ENCODE measurements around the gene KCNJ16. TPM values are rescaled to one million over a fixed set of nuclear protein-coding genes. Genes with fewer than 3 reads are reported as not detected.

The KCNJ16 gene
- polyA plus RNA-seq, 3 donors: 139 to 161 (median 153) TPM

DNA sequence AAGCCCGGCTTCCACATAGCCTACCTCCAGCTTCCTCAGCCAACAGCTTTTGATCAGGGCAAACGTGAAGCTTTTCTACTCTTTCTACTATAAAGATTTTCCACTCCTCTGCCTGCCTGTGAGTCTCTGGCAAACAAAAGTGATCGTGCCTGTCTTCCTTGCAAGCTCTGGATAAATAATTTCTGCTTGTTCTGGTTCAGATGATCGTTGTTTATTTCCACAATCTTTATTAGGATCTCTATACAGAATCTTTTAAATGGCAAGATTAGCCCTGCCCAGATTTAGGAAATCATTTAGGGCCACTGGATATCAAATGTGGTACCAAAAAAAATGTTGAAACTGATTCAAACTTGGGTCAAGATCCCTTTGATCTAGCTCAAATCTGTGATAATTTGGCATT is 20.4 kb downstream of the KCNJ16 start:
- DNase-seq (ENCODE audit: low read depth in 3 of 3, low spot score in 2 of 3): no peak

- DNase-seq (ENCODE audit: low read depth in 3 of 3, low spot score in 2 of 3): no peak
Measured at GRCh38 chr17:70096861-70097260, 21.8 kb downstream of the KCNJ16 start.

- no peak for DNase-seq (ENCODE audit: low read depth in 3 of 3, low spot score in 2 of 3)
Measured at GRCh38 chr17:70098030-70098429, 23.0 kb downstream of the KCNJ16 start.

DNA sequence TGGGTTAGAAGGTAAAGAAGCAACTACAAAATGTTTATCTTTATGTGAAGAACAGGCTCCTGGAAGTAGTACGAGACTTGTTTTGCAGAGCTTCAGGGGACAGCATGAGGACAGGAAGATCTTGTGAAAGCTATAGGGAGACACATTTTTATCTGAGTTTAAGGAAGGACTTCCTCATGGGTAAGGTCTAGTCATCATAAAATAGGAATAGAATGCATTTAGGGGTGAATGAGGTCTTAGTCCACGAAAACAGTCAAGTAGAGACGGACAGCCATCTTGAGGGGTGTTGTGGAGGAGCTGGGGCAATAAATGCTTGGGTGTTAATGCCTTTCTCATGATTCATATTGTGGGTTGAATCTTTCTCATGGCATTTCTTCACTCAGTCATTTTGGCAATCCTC is 24.3 kb downstream of the KCNJ16 start:
- no peak for DNase-seq (ENCODE audit: low read depth in 3 of 3, low spot score in 2 of 3)

GRCh38 chr17:70099884-70100283 is 24.9 kb downstream of the KCNJ16 start:
- DNase-seq (ENCODE audit: low read depth in 3 of 3, low spot score in 2 of 3): no peak

GRCh38 chr17:70100983-70101382 is 26.0 kb downstream of the KCNJ16 start:
- no peak for DNase-seq (ENCODE audit: low read depth in 3 of 3, low spot score in 2 of 3)

DNA sequence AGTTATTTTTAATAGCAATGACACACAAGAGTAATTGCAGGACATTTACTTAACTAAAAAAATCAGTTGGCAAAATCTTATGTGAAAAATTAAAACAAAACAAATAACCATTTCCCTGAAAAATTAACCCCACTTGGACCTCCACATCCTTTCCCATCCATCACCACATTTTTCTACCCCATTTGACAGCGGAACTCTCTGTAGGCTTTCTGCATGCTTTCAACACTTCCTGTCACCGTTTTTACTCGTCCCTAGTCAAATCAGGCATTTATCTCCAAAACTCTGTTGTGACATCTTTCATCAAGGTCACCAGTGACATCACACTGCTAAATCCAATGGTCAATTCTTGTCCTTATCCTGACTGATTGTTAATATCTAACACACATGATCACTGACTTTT is 27.5 kb downstream of the KCNJ16 start:
- DNase-seq (ENCODE audit: low read depth in 3 of 3, low spot score in 2 of 3): no peak

DNA sequence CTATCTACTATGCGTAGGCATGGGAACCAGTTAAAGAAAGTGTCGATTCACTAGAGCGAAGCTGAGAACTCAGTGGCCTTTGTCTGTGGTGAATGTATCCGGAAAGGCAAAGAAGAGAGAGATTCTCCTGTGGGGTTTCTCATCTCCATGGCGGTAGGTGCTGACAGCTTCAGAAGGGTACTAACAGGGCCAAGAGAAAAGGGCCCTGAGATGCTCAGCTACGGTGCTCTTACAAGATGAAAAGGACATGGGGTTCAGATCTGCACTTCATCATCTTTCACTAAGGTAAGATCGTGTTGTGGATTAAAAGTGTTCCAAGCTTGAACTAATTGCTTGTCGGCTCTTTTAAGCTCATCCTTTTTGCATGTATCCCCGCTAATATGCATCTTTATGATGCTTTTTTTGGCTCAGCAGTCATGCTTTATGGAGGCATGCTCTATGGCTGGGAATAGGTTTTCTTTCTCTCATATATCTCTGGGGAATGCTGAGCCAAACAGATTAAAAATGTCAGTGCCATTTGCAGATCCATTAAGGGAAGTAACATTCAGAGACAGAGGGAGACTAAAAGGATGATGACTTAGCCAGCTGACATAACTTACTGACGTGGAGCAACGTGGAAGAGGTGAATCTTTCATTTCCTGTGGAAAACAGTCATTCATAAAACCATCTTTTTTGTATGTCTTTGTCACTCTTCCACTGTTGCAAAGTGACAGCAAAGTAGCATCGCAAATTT is 29.9 kb downstream of the KCNJ16 start:
- no peak for DNase-seq (ENCODE audit: low read depth in 3 of 3, low spot score in 2 of 3)

- no peak for DNase-seq (ENCODE audit: low read depth in 3 of 3, low spot score in 2 of 3)
Measured at GRCh38 chr17:70105641-70106040, 30.6 kb downstream of the KCNJ16 start.

- DNase-seq (ENCODE audit: low read depth in 3 of 3, low spot score in 2 of 3): no peak
Measured at GRCh38 chr17:70106551-70106950, 31.5 kb downstream of the KCNJ16 start.

- DNase-seq (ENCODE audit: low read depth in 3 of 3, low spot score in 2 of 3): no peak
Measured at GRCh38 chr17:70107441-70107840, 32.4 kb downstream of the KCNJ16 start.

DNA sequence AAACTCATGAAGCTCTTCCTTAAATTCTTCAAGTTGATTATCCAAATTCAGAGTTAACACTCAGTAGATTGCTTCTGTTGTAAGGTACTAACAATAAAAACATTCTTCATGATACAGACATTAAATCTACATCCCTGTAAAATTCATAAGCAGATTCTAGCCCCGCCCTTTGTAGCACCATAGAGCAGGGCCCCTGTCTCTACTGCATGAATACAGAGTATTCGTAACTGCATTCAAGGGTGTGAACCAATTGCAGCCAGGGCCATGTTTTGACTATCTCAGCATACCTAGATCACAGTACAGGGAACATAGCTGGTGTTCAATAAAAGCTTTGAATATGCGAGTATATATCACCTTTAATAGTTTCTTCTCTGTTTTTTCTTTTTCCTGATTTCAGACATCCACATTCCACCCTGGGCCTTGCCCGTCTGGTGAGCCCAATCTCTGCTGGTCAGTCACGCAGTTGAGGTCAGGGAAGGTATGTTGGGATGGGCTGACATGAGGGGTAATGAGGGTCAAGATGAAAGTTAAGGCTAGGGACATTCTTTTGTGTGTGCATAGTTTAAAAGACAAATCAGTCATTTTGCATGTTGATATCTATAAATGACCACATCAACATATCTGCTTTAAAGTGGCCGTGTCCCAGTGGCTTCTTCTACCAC is 33.0 kb downstream of the KCNJ16 start:
- no peak for DNase-seq (ENCODE audit: low read depth in 3 of 3, low spot score in 2 of 3)

DNA sequence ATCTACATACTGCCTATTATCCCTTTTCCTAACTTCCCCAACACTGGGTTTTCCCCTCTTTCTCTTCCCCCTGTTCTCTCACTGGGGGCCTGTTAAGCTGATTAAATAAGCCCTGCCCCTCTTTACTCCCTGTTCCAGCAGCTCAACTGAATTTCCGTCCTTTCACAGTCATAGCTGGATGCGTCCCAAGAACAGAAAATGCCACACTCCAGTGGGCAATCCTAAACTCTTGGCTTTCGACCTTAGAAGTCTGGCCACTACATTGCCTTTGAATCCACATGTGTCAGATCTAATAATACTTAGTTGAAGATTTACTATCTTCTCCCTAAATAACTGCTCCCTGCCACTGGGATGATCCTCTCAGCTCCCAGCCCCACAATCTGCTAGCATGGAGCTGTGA is 34.5 kb downstream of the KCNJ16 start:
- DNase-seq (ENCODE audit: low read depth in 3 of 3, low spot score in 2 of 3): no peak

GRCh38 chr17:70110443-70110880 is 35.4 kb downstream of the KCNJ16 start:
- DNase-seq (ENCODE audit: low read depth in 3 of 3, low spot score in 2 of 3): no peak

GRCh38 chr17:70111201-70111600 is 36.2 kb downstream of the KCNJ16 start:
- DNase-seq (ENCODE audit: low read depth in 3 of 3, low spot score in 2 of 3): no peak

GRCh38 chr17:70114405-70114804 is 39.4 kb downstream of the KCNJ16 start:
- no peak for DNase-seq (ENCODE audit: low read depth in 3 of 3, low spot score in 2 of 3)

DNA sequence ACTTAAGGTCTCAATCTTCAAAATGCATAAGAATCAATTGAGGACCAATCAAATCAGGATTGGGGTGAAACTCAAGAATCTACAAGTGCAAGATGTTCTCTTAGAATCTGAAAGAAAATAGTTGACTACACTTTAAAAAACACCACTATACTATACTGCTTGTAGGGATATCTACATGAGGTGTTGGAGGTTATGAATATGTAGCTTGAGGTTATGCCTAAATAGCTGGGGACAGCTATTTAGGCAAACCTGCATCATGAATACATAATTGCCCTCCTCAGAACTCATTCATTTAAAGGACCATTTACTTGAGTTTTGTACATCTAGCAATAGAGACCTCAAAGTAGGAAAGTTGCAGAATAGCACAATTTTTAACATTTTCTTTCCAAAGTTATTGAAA is 40.1 kb downstream of the KCNJ16 start:
- DNase-seq (ENCODE audit: low read depth in 3 of 3, low spot score in 2 of 3): no peak

DNA sequence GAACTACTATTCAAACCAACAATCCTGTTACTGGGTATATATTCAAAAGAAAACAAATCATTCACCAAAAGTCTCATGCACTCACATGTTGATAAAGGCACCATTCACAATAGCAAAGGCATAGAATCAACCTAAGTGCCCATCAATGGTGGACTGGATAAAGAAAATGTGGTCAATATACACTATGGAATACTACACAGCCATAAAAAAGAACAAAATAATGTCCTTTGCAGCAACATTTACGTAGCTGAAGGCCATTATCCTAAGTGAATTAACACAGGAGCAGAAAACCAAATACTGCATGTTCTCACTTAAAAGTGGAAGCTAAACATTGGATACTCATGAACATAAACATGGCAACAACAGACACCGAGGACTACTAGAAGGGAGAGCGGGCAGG is 41.9 kb downstream of the KCNJ16 start:
- DNase-seq (ENCODE audit: low read depth in 3 of 3, low spot score in 2 of 3): no peak

- no peak for DNase-seq (ENCODE audit: low read depth in 3 of 3, low spot score in 2 of 3)
Measured at GRCh38 chr17:70119545-70119944, 44.5 kb downstream of the KCNJ16 start.

DNA sequence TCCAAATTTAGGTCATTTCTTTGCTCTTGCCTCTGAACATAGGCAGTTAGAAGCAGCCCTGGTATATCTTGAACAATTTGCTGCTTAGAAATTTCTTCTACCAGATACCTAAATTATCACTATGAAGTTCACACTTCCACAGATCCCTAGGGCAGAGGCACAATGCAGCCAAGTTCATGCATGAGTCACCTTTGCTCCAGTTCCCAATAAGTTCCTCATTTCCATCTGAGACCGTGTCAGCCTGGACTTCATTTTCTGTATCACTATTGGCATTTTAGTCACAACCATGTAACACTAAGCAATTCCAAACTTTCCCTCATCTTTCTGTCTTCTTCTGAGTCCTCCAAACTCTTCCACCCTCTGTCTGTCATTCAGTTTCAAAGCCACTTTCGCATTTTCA is 45.0 kb downstream of the KCNJ16 start:
- no peak for DNase-seq (ENCODE audit: low read depth in 3 of 3, low spot score in 2 of 3)

- DNase-seq (ENCODE audit: low read depth in 3 of 3, low spot score in 2 of 3): no peak
Measured at GRCh38 chr17:70120425-70120824, 45.4 kb downstream of the KCNJ16 start.

DNA sequence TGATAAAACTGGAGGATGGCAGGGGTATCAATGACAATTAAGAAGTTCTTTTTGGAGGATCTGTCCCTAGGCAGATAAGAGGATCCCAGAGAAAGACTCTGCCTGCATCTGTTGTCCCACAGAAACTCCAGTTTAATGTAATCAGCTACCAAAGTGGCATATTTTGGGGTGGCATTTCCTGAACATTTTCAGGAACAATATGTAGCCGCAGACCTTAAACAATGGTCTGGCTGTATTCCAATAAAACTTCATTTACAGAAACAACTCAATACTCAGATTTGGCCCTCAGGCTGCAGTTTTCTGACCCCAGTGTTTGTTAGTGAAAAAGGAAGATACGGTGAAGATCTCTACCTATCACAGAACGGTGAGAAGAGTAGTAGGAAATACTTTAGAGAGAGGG is 46.1 kb downstream of the KCNJ16 start:
- DNase-seq (ENCODE audit: low read depth in 3 of 3, low spot score in 2 of 3): no peak

Data from right renal cortex interstitium (tissue), 3 donors.